ENCODE data around the gene KCTD2.

The KCTD2 gene

GRCh38 chr17:75060434-75061054, 13.5 kb downstream of the KCTD2 start:
- H3K4me2 ChIP-seq (ENCODE audit: low read length), result peak overlapping the region; percentile 19
- peaks cover 17% of the 10 kb centered on the region for H3K4me1 ChIP-seq (ENCODE audit: control insufficient read depth, insufficient read depth, low read length)
- H3K9me3 ChIP-seq (replicated peaks; ENCODE audit: low read length), result no peaks in the 10 kb centered on the region
- H3K27me3 ChIP-seq (ENCODE audit: control insufficient read depth, insufficient read depth, low read length), result no peaks in the 10 kb centered on the region
- no peak overlapping the region for H3K4me3 ChIP-seq (ENCODE audit: low read length)
- H3K36me3 ChIP-seq (ENCODE audit: insufficient read depth, low read length), result peaks cover 45% of the 10 kb centered on the region
- peak overlapping the region; percentile 42 for H3K9ac ChIP-seq (ENCODE audit: low read depth, low read length)

GRCh38 chr17:75061055-75061438, 14.0 kb downstream of the KCTD2 start:
- Histone ChIP-seq H3K9ac (ENCODE audit: low read depth, low read length) (peak overlapping the region; percentile 42), H3K4me2 (ENCODE audit: low read length) (no peak overlapping the region), H3K27me3 (ENCODE audit: control insufficient read depth, insufficient read depth, low read length) (no peaks in the 10 kb centered on the region), H3K4me3 (ENCODE audit: low read length) (no peak overlapping the region), H3K36me3 (ENCODE audit: insufficient read depth, low read length) (peaks cover 44% of the 10 kb centered on the region), H3K4me1 (ENCODE audit: control insufficient read depth, insufficient read depth, low read length) (peaks cover 17% of the 10 kb centered on the region), H3K9me3 (replicated peaks; ENCODE audit: low read length) (no peaks in the 10 kb centered on the region)

GRCh38 chr17:75061618-75062017, 14.6 kb downstream of the KCTD2 start:
- Histone ChIP-seq H3K36me3 (ENCODE audit: insufficient read depth, low read length) (peaks cover 40% of the 10 kb centered on the region), H3K4me2 (ENCODE audit: low read length) (no peak overlapping the region), H3K9ac (ENCODE audit: low read depth, low read length) (no peak overlapping the region), H3K4me1 (ENCODE audit: control insufficient read depth, insufficient read depth, low read length) (peaks cover 17% of the 10 kb centered on the region), H3K27me3 (ENCODE audit: control insufficient read depth, insufficient read depth, low read length) (no peaks in the 10 kb centered on the region), H3K4me3 (ENCODE audit: low read length) (no peak overlapping the region), H3K9me3 (replicated peaks; ENCODE audit: low read length) (no peaks in the 10 kb centered on the region)

GRCh38 chr17:75063201-75063600, 16.2 kb downstream of the KCTD2 start:
- Histone ChIP-seq H3K4me3 (ENCODE audit: low read length) (no peak overlapping the region), H3K36me3 (ENCODE audit: insufficient read depth, low read length) (peaks cover 40% of the 10 kb centered on the region), H3K4me1 (ENCODE audit: control insufficient read depth, insufficient read depth, low read length) (peaks cover 17% of the 10 kb centered on the region), H3K9ac (ENCODE audit: low read depth, low read length) (no peak overlapping the region), H3K9me3 (replicated peaks; ENCODE audit: low read length) (no peaks in the 10 kb centered on the region), H3K4me2 (ENCODE audit: low read length) (no peak overlapping the region), H3K27me3 (ENCODE audit: control insufficient read depth, insufficient read depth, low read length) (no peaks in the 10 kb centered on the region)

- Histone ChIP-seq H3K4me3 (ENCODE audit: low read length) (no peak overlapping the region), H3K4me2 (ENCODE audit: low read length) (no peak overlapping the region), H3K36me3 (ENCODE audit: insufficient read depth, low read length) (peaks cover 40% of the 10 kb centered on the region), H3K27me3 (ENCODE audit: control insufficient read depth, insufficient read depth, low read length) (no peaks in the 10 kb centered on the region), H3K4me1 (ENCODE audit: control insufficient read depth, insufficient read depth, low read length) (peaks cover 17% of the 10 kb centered on the region), H3K9me3 (replicated peaks; ENCODE audit: low read length) (no peaks in the 10 kb centered on the region), H3K9ac (ENCODE audit: low read depth, low read length) (no peak overlapping the region)
These were observed 16.6 kb downstream of the KCTD2 start for GRCh38 chr17:75063626-75064025.

DNA sequence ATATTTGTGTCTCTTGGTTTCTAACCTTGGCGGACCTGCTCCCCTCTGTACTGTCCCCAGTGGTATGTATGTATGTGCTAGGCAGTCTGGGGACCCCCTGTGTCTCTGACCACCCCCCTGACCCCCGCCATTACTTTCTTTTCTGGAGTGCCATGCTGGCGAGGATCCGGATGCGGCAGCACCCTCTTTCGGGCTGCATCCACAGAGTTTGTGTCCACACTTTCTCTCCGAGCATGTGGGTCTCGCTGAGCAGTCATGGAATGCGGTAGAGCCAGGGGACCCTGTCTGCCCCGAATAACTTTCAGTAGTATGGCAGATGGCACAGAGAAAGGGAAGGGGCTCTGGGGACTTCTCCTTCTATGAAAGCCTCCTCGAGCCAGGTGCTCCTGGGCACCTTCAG, 17.0 kb downstream of the KCTD2 start:
- no peak overlapping the region for H3K4me3 ChIP-seq (ENCODE audit: low read length)
- no peaks in the 10 kb centered on the region for H3K9me3 ChIP-seq (replicated peaks; ENCODE audit: low read length)
- no peaks in the 10 kb centered on the region for H3K27me3 ChIP-seq (ENCODE audit: control insufficient read depth, insufficient read depth, low read length)
- H3K4me1 ChIP-seq (ENCODE audit: control insufficient read depth, insufficient read depth, low read length), result peaks cover 17% of the 10 kb centered on the region
- no peak overlapping the region for H3K9ac ChIP-seq (ENCODE audit: low read depth, low read length)
- peaks cover 40% of the 10 kb centered on the region for H3K36me3 ChIP-seq (ENCODE audit: insufficient read depth, low read length)
- H3K4me2 ChIP-seq (ENCODE audit: low read length), result no peak overlapping the region

DNA sequence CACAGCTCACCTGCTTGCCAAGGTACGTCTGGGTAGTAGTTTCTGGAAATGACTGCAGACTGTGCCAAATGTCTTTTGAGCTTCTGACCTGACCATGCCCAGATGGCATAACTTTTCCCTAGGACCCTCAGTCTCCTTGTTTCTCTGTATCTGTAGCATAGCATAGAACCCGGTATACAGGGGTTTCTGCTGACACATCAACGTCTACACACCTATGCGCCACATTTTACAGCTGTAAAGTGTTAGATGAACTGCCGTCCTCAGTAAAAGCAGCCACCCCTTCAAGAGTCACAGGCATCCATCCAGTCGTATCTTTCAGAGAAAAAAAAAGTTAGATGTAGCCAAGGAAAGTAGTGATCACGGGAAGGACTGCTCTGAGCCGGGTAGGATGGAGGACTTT, 17.4 kb downstream of the KCTD2 start:
- Histone ChIP-seq H3K4me3 (ENCODE audit: low read length) (no peak overlapping the region), H3K36me3 (ENCODE audit: insufficient read depth, low read length) (peaks cover 40% of the 10 kb centered on the region), H3K27me3 (ENCODE audit: control insufficient read depth, insufficient read depth, low read length) (no peaks in the 10 kb centered on the region), H3K4me2 (ENCODE audit: low read length) (no peak overlapping the region), H3K9me3 (replicated peaks; ENCODE audit: low read length) (no peaks in the 10 kb centered on the region), H3K9ac (ENCODE audit: low read depth, low read length) (no peak overlapping the region), H3K4me1 (ENCODE audit: control insufficient read depth, insufficient read depth, low read length) (peaks cover 14% of the 10 kb centered on the region)

- Histone ChIP-seq H3K36me3 (ENCODE audit: insufficient read depth, low read length) (peaks cover 40% of the 10 kb centered on the region), H3K4me1 (ENCODE audit: control insufficient read depth, insufficient read depth, low read length) (peaks cover 9% of the 10 kb centered on the region), H3K4me2 (ENCODE audit: low read length) (no peak overlapping the region), H3K4me3 (ENCODE audit: low read length) (no peak overlapping the region), H3K9me3 (replicated peaks; ENCODE audit: low read length) (no peaks in the 10 kb centered on the region), H3K9ac (ENCODE audit: low read depth, low read length) (no peak overlapping the region), H3K27me3 (ENCODE audit: control insufficient read depth, insufficient read depth, low read length) (no peaks in the 10 kb centered on the region)
These were observed 18.0 kb downstream of the KCTD2 start for GRCh38 chr17:75064867-75065561.

DNA sequence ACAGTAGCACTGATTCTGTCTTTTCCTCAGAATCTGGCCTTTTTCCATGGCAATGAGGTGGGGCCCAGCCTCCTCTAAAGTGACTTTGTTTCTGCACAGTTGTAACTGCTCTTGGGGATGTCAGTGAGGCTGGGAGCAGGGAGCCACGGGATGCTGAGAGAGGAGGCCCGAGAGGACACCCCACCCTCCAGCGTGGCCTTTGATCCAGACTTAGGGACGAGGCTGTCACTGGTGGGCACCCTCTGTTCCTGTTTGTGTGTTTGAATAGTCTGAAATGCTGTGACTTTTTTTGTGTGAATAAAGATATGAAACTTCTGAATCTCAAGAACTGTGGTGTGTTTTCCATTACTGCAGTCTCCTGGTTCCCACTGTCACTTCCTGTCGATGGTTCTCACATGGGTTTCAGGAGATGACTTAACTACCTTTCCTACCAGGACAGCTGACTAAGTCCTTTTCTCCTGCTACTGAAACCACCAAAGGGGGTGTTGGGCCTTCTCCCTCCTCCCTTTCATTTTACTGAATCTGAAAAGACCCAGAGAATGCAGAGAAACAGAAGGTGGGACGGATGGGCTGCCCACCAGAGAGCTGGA, 18.6 kb downstream of the KCTD2 start:
- no peak overlapping the region for H3K9ac ChIP-seq (ENCODE audit: low read depth, low read length)
- no peaks in the 10 kb centered on the region for H3K27me3 ChIP-seq (ENCODE audit: control insufficient read depth, insufficient read depth, low read length)
- peaks cover 3% of the 10 kb centered on the region for H3K4me1 ChIP-seq (ENCODE audit: control insufficient read depth, insufficient read depth, low read length)
- H3K4me2 ChIP-seq (ENCODE audit: low read length), result no peak overlapping the region
- peaks cover 40% of the 10 kb centered on the region for H3K36me3 ChIP-seq (ENCODE audit: insufficient read depth, low read length)
- no peak overlapping the region for H3K4me3 ChIP-seq (ENCODE audit: low read length)
- no peaks in the 10 kb centered on the region for H3K9me3 ChIP-seq (replicated peaks; ENCODE audit: low read length)

GRCh38 chr17:75067856-75068255, 20.8 kb downstream of the KCTD2 start:
- no peak overlapping the region for H3K4me3 ChIP-seq (ENCODE audit: low read length)
- peaks cover 25% of the 10 kb centered on the region for H3K36me3 ChIP-seq (ENCODE audit: insufficient read depth, low read length)
- H3K9ac ChIP-seq (ENCODE audit: low read depth, low read length), result no peak overlapping the region
- H3K27me3 ChIP-seq (ENCODE audit: control insufficient read depth, insufficient read depth, low read length), result no peaks in the 10 kb centered on the region
- H3K4me1 ChIP-seq (ENCODE audit: control insufficient read depth, insufficient read depth, low read length), result no peaks in the 10 kb centered on the region
- no peak overlapping the region for H3K4me2 ChIP-seq (ENCODE audit: low read length)
- H3K9me3 ChIP-seq (replicated peaks; ENCODE audit: low read length), result no peaks in the 10 kb centered on the region

DNA sequence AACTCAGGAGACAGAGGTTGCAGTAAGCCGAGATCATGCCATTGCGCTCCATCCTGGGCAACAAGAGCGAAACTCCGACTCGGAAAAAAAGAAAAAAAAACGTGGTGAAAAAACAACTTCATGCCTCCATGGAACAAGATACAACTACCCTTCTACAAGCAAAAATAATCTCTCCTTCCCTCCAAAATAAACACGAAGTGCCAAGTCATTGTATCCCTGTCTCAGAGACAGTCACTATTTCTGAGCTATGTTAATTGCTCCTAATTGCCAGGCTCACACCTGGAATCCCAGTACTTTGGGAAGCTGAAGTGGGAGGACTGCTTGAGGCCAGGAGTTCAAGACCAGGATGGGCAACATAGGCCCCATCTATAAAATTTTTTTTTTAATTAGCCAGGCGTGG, 21.7 kb downstream of the KCTD2 start:
- peaks cover 16% of the 10 kb centered on the region for H3K36me3 ChIP-seq (ENCODE audit: insufficient read depth, low read length)
- H3K9ac ChIP-seq (ENCODE audit: low read depth, low read length), result no peak overlapping the region
- H3K4me2 ChIP-seq (ENCODE audit: low read length), result no peak overlapping the region
- no peaks in the 10 kb centered on the region for H3K9me3 ChIP-seq (replicated peaks; ENCODE audit: low read length)
- H3K4me1 ChIP-seq (ENCODE audit: control insufficient read depth, insufficient read depth, low read length), result no peaks in the 10 kb centered on the region
- no peaks in the 10 kb centered on the region for H3K27me3 ChIP-seq (ENCODE audit: control insufficient read depth, insufficient read depth, low read length)
- no peak overlapping the region for H3K4me3 ChIP-seq (ENCODE audit: low read length)

DNA sequence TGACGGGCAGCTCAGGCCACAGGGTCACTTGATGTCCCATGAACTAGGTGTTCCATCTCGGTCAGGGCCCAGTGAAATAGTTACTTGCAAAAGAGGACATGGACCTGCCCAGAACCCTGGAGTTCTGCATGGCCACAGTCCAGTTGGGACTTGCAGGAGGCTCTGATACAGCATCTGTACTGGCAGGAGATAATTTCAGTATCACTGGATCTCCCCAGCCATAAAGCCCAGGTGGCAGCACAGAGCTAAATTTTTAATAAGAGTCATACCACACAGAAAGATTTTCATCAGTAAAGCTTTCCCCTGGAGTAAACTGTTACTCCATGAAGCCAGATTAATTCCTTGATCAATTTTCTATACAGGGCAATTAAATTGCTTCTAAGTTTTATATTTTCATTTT, 22.8 kb downstream of the KCTD2 start:
- Histone ChIP-seq H3K4me1 (ENCODE audit: control insufficient read depth, insufficient read depth, low read length) (no peaks in the 10 kb centered on the region), H3K27me3 (ENCODE audit: control insufficient read depth, insufficient read depth, low read length) (no peaks in the 10 kb centered on the region), H3K4me3 (ENCODE audit: low read length) (no peak overlapping the region), H3K4me2 (ENCODE audit: low read length) (no peak overlapping the region), H3K36me3 (ENCODE audit: insufficient read depth, low read length) (peaks cover 6% of the 10 kb centered on the region), H3K9me3 (replicated peaks; ENCODE audit: low read length) (no peaks in the 10 kb centered on the region), H3K9ac (ENCODE audit: low read depth, low read length) (no peak overlapping the region)

Measured in skeletal muscle satellite cell (primary cell).